OCI-LY7 (cell line): ENCODE results near the gene OR2M3. TPM values are rescaled to one million over a fixed set of nuclear protein-coding genes. Genes with fewer than 3 reads are reported as not detected.

Source experiments
- BruUV-seq: library from RNA; stranded (reverse); fragments of 400-500 nt; replicated peaks from 2 replicates; lab custom pipeline; 2021; lab: Mats Ljungman, UMichigan
- CTCF ChIA-PET: fragments of 300-600 bp; sonication (Branson Sonifier 250); formaldehyde crosslinking; loops from one replicate; lab custom pipeline; 2022; ENCODE audit warnings: antibody characterized with exemption; ENCODE audit not compliant: unreplicated experiment; lab: Charles Lee
- POLR2A ChIA-PET: fragments of 300-600 bp; sonication (Branson Sonifier 250); formaldehyde crosslinking; loops from one replicate; lab custom pipeline; 2022; ENCODE audit warnings: antibody characterized with exemption; lab: Charles Lee
- DNase-seq: peaks from one replicate; pipeline ENCODE4 v3.0.0-alpha.2; 2015; ENCODE audit warnings: low spot score
- H2AFZ ChIP-seq: fragments of 200-600 bp; sonication (generic), shearing (Covaris generic); 2 replicates; pipeline ENCODE4 v1.6.1; 2014; ENCODE audit warnings: mild to moderate bottlenecking, antibody characterized with exemption, low read length, moderate library complexity
- H3K27ac ChIP-seq: fragments of 200-600 bp; sonication (generic); 2 replicates; pipeline ENCODE4 v1.5.1; 2014; ENCODE audit warnings: mixed run types, low read depth, mild to moderate bottlenecking, moderate library complexity, low read length, inconsistent platforms; ENCODE audit not compliant: poor library complexity, severe bottlenecking
- H3K36me3 ChIP-seq: fragments of 200-600 bp; sonication (generic); 2 replicates; pipeline ENCODE4 v1.6.1; 2014; ENCODE audit warnings: mild to moderate bottlenecking, antibody characterized with exemption, low read length, moderate library complexity, mixed read lengths; ENCODE audit not compliant: insufficient read depth
- H3K4me1 ChIP-seq: fragments of 200-600 bp; sonication (generic); 2 replicates; pipeline ENCODE4 v1.5.1; 2014; ENCODE audit warnings: mild to moderate bottlenecking, low read length; ENCODE audit not compliant: insufficient read depth, poor library complexity, severe bottlenecking
- H3K4me2 ChIP-seq: fragments of 200-600 bp; sonication (generic); 2 replicates; pipeline ENCODE4 v1.6.1; 2014; ENCODE audit warnings: mild to moderate bottlenecking, low read length
- H3K4me3 ChIP-seq: fragments of 200-600 bp; sonication (generic); 2 replicates; pipeline ENCODE4 v1.5.1; 2014; ENCODE audit warnings: mild to moderate bottlenecking, low read depth, low read length; ENCODE audit not compliant: poor library complexity, severe bottlenecking
- H3K79me2 ChIP-seq: fragments of 200-600 bp; sonication (generic); 2 replicates; pipeline ENCODE4 v1.6.1; 2016; ENCODE audit warnings: low read depth, mild to moderate bottlenecking, low read length, moderate library complexity, mixed read lengths; ENCODE audit not compliant: insufficient read depth
- H3K9me2 ChIP-seq: fragments of 200-600 bp; sonication (generic); 2 replicates; pipeline ENCODE4 v1.6.1; 2016; ENCODE audit warnings: mild to moderate bottlenecking, low read length, mixed read lengths; ENCODE audit not compliant: insufficient read depth
- H3K9me3 ChIP-seq: fragments of 200-600 bp; sonication (generic); 2 replicates; pipeline ENCODE4 v1.6.1; 2014; ENCODE audit warnings: mild to moderate bottlenecking, mixed run types, low read length, mixed read lengths
- H4K20me1 ChIP-seq: fragments of 200-600 bp; sonication (generic); 2 replicates; pipeline ENCODE4 v1.6.1; 2014; ENCODE audit warnings: mild to moderate bottlenecking, antibody characterized with exemption, low read length, moderate library complexity, mixed read lengths; ENCODE audit not compliant: insufficient read depth
- CTCF ChIP-seq: fragments of 200-600 bp; sonication (generic); conservative IDR thresholded peaks from 2 replicates; pipeline ENCODE4 v1.5.1; 2014; ENCODE audit warnings: mild to moderate bottlenecking, antibody characterized with exemption, low read length, moderate library complexity, mixed read lengths
- EZH2phosphoT487 ChIP-seq: fragments of 200-600 bp; sonication (generic); IDR thresholded peaks from 2 replicates; pipeline ENCODE4 v1.6.1; 2018; ENCODE audit warnings: low read depth, borderline replicate concordance, mild to moderate bottlenecking, mixed run types, antibody characterized with exemption, low read length, moderate library complexity, mixed read lengths
- intact Hi-C: fragments of 100-400 bp; cut with micrococcal nuclease; formaldehyde crosslinking; loops from one replicate; pipeline ENCODE4 v1.10.0; 2022; ENCODE audit not compliant: unreplicated experiment
- total RNA-seq, 2 experiments: library from RNA; depleted of rRNA in 1 of 2; stranded (reverse); fragments of >200 nt in 1 of 2; shearing (Covaris generic) in 1 of 2; gene quantifications; 2 replicates each; pipeline ENCODE4 v1.2.3, GENCODE V29; 2014 to 2022

OR2M3 gene
- total RNA-seq, 2 experiments from 2014 or later: not detected

GRCh38 chr1:248187363-248187762 lies 9.7 kb upstream of the OR2M3 start:
- H3K9me3 ChIP-seq: no peaks in the 10 kb centered on the region
- H3K9me2 ChIP-seq: no peaks in the 10 kb centered on the region
- DNase-seq: no peak
- TF ChIP-seq CTCF (no peak), EZH2phosphoT487 (no peak)
- ChIA-PET POLR2A (interaction anchor here (0.6 to 0.7 kb wide), 2 partner anchors 38 to 302 kb away, joined by 3 to 4 read pairs; no protein-coding TSS in a partner anchor), CTCF (no interaction called here)
- intact Hi-C loops: no loop called here
- H3K4me1 ChIP-seq: no peaks in the 10 kb centered on the region
- H4K20me1 ChIP-seq: no peaks in the 10 kb centered on the region
- H2AFZ ChIP-seq: no peak overlapping the region
- no peak overlapping the region for H3K27ac ChIP-seq
- H3K36me3 ChIP-seq: no peaks in the 10 kb centered on the region
- H3K4me3 ChIP-seq: no peak overlapping the region
- no TSS peak for BruUV-seq
- no peaks in the 10 kb centered on the region for H3K79me2 ChIP-seq
- H3K4me2 ChIP-seq: no peak overlapping the region

- ChIA-PET POLR2A (no interaction called here), CTCF (no interaction called here)
- H3K4me1 ChIP-seq: no peaks in the 10 kb centered on the region
- no peak for DNase-seq
- TF ChIP-seq CTCF (no peak), EZH2phosphoT487 (no peak)
- no peak overlapping the region for H3K4me2 ChIP-seq
- no peak overlapping the region for H3K27ac ChIP-seq
- H3K4me3 ChIP-seq: no peak overlapping the region
- no peaks in the 10 kb centered on the region for H3K79me2 ChIP-seq
- BruUV-seq: no TSS peak
- no peaks in the 10 kb centered on the region for H3K36me3 ChIP-seq
- H4K20me1 ChIP-seq: no peaks in the 10 kb centered on the region
- no peaks in the 10 kb centered on the region for H3K9me2 ChIP-seq
- no peaks in the 10 kb centered on the region for H3K9me3 ChIP-seq
- no peak overlapping the region for H2AFZ ChIP-seq
- intact Hi-C loops: no loop called here
Measured at GRCh38 chr1:248189026-248189425, 8.0 kb upstream of the OR2M3 start.

DNA sequence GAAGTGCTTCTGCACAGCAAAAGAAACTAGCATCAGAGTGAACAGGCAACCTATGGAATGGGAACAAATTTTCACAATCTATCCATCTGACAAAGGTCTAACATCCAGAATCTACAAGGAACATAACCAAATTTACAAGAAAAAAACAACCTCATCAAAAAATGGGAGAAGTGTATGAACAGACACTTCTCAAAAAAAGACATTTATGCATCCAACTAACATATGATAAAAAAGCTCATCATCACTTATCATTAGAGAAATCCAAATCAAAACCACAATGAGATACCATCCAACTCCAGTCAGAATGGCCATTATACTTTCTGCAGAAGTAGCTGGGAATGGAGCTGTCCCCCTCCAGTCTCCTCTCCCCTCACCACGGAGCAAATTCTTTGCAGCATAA lies 2.9 kb upstream of the OR2M3 start:
- Histone ChIP-seq H3K4me1 (no peaks in the 10 kb centered on the region), H3K9me2 (no peaks in the 10 kb centered on the region), H3K9me3 (no peaks in the 10 kb centered on the region), H4K20me1 (no peaks in the 10 kb centered on the region), H3K79me2 (no peaks in the 10 kb centered on the region), H2AFZ (no peak overlapping the region), H3K4me3 (no peak overlapping the region), H3K36me3 (no peaks in the 10 kb centered on the region), H3K27ac (no peak overlapping the region), H3K4me2 (no peak overlapping the region)
- BruUV-seq: no TSS peak
- DNase-seq: no peak
- ChIA-PET POLR2A (interaction anchor here (0.8 kb wide), 1 partner anchor 29 kb away, joined by 3 read pairs; no protein-coding TSS in a partner anchor), CTCF (no interaction called here)
- intact Hi-C loops: no loop called here
- TF ChIP-seq CTCF (no peak), EZH2phosphoT487 (no peak)
